ENCODE data around the gene DLGAP4. TPM values are rescaled to one million over a fixed set of nuclear protein-coding genes. Genes with fewer than 3 reads are reported as not detected.

DLGAP4 gene
- total and polyA plus RNA-seq, 2 of the 13 experiments (the other 11 are each of a cell fraction or from before 2014, with no cell fraction given) = 15.2 to 26.7 TPM

DNA sequence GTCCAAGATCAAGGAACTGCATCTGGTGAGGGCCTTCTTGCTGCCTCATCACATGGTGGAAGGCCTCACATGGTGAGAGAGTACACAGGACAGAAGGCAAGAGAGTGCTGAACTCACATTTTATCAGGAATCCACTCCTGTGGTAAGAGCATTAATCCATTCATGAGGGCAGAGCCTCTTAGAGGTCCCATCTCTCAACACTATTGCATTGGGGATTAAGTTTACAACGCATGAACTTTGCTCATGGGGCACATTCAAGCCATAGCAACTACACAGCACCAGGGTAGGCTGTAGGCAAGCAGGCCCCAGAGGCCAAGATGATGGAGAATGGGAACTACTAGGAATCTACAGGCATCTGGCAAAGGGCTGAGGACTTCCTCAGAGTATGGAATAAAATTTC, 257.2 kb downstream of the DLGAP4 start:
- no peaks in the 10 kb centered on the region for H4K20me1 ChIP-seq (ENCODE audit: insufficient read depth, low read length)
- ChIA-PET CTCF (ENCODE audit: low intra/inter-chr PET ratio, low total read pairs) (no interaction called here), POLR2A (no interaction called here)
- H2AFZ ChIP-seq (ENCODE audit: low read length) = no peak overlapping the region
- no peak overlapping the region for H3K9ac ChIP-seq (ENCODE audit: insufficient read depth, low read depth, low read length)
- no peak overlapping the region for H3K4me3 ChIP-seq (replicated peaks in 1 of 3; ENCODE audit: insufficient read depth in 1 of 3, low read depth in 2 of 3, low read length in 3 of 3)
- FAIRE-seq (no peak), DNase-seq (ENCODE audit: low spot score) (no peak), ATAC-seq (peak; percentile 81)
- H3K27me3 ChIP-seq (ENCODE audit: control insufficient read depth in 1 of 2, insufficient read depth in 2 of 2, low read length in 2 of 2) = no peaks in the 10 kb centered on the region
- no TSS peak for BruUV-seq (replicated peaks)
- peaks cover 14% of the 10 kb centered on the region for H3K4me1 ChIP-seq (ENCODE audit: insufficient read depth, low read length)
- 33% methylated on average over 1 of the region's 1 CpG for WGBS (ENCODE audit: low lambda C conversion rate)
- intact Hi-C loops (cut with micrococcal nuclease; ENCODE audit: unreplicated experiment) = no loop called here
- H3K4me2 ChIP-seq (ENCODE audit: low read depth, low read length) = no peak overlapping the region
- H3K36me3 ChIP-seq (replicated peaks in 1 of 2; ENCODE audit: control insufficient read depth in 1 of 2, insufficient read depth in 2 of 2, low read length in 2 of 2) = peaks cover 0 to 1% of the 10 kb centered on the region in 2 experiments; a peak in 1 of 5 replicates
- no peaks in the 10 kb centered on the region for H3K79me2 ChIP-seq (ENCODE audit: insufficient read depth, low read length)
- H3K9me3 ChIP-seq (ENCODE audit: low read length) = no peaks in the 10 kb centered on the region; the same call in 1 of the 2 replicates
- no peak overlapping the region for H3K27ac ChIP-seq (ENCODE audit: extremely low read length, insufficient read depth, low read length)
- in situ Hi-C loops (cut with HindIII; ENCODE audit: extremely low pct_ligation_motif_present, low pct_unique_long_range_greater_than_20kb) = no loop called here
- TF ChIP-seq TBX3 (IDR thresholded peaks at IDR 0.05; ENCODE audit: borderline replicate concordance) (no peak), NFYC (CRISPR knock-in tag; IDR thresholded peaks at IDR 0.05) (no peak), AGO2 (optimal IDR thresholded peaks at IDR 0.05; ENCODE audit: low read depth, low read length) (no peak), ZNF589 (CRISPR knock-in tag; conservative IDR thresholded peaks at IDR 0.05) (no peak), TCF7L2 (IDR thresholded peaks at IDR 0.05; ENCODE audit: low read depth, low read length) (no peak), ZNF343 (CRISPR knock-in tag; IDR thresholded peaks at IDR 0.05) (0 out of 2 replicates have a peak, but pooled peaks have one; percentile 38), ZNF446 (CRISPR knock-in tag; IDR thresholded peaks at IDR 0.05) (no peak)
- TF ChIP-seq, protein P1, sequence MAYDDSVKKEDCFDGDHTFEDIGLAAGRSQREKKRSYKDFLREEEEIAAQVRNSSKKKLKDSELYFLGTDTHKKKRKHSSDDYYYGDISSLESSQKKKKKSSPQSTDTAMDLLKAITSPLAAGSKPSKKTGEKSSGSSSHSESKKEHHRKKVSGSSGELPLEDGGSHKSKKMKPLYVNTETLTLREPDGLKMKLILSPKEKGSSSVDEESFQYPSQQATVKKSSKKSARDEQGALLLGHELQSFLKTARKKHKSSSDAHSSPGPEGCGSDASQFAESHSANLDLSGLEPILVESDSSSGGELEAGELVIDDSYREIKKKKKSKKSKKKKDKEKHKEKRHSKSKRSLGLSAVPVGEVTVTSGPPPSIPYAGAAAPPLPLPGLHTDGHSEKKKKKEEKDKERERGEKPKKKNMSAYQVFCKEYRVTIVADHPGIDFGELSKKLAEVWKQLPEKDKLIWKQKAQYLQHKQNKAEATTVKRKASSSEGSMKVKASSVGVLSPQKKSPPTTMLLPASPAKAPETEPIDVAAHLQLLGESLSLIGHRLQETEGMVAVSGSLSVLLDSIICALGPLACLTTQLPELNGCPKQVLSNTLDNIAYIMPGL (CRISPR knock-in tag; IDR thresholded peaks at IDR 0.05; ENCODE audit: borderline replicate concordance in 1 of 2, low read depth in 1 of 2) = no peak
- TF ChIP-seq, protein P2, sequence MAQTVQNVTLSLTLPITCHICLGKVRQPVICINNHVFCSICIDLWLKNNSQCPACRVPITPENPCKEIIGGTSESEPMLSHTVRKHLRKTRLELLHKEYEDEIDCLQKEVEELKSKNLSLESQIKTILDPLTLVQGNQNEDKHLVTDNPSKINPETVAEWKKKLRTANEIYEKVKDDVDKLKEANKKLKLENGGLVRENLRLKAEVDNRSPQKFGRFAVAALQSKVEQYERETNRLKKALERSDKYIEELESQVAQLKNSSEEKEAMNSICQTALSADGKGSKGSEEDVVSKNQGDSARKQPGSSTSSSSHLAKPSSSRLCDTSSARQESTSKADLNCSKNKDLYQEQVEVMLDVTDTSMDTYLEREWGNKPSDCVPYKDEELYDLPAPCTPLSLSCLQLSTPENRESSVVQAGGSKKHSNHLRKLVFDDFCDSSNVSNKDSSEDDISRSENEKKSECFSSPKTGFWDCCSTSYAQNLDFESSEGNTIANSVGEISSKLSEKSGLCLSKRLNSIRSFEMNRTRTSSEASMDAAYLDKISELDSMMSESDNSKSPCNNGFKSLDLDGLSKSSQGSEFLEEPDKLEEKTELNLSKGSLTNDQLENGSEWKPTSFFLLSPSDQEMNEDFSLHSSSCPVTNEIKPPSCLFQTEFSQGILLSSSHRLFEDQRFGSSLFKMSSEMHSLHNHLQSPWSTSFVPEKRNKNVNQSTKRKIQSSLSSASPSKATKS (CRISPR knock-in tag; IDR thresholded peaks at IDR 0.05) = no peak
- TF ChIP-seq, protein P3, sequence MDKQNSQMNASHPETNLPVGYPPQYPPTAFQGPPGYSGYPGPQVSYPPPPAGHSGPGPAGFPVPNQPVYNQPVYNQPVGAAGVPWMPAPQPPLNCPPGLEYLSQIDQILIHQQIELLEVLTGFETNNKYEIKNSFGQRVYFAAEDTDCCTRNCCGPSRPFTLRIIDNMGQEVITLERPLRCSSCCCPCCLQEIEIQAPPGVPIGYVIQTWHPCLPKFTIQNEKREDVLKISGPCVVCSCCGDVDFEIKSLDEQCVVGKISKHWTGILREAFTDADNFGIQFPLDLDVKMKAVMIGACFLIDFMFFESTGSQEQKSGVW (CRISPR knock-in tag; IDR thresholded peaks at IDR 0.05; ENCODE audit: borderline replicate concordance) = no peak
- TF ChIP-seq, protein P4, sequence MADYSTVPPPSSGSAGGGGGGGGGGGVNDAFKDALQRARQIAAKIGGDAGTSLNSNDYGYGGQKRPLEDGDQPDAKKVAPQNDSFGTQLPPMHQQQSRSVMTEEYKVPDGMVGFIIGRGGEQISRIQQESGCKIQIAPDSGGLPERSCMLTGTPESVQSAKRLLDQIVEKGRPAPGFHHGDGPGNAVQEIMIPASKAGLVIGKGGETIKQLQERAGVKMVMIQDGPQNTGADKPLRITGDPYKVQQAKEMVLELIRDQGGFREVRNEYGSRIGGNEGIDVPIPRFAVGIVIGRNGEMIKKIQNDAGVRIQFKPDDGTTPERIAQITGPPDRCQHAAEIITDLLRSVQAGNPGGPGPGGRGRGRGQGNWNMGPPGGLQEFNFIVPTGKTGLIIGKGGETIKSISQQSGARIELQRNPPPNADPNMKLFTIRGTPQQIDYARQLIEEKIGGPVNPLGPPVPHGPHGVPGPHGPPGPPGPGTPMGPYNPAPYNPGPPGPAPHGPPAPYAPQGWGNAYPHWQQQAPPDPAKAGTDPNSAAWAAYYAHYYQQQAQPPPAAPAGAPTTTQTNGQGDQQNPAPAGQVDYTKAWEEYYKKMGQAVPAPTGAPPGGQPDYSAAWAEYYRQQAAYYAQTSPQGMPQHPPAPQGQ (CRISPR knock-in tag; IDR thresholded peaks at IDR 0.05; ENCODE audit: borderline replicate concordance) = no peak
- TF ChIP-seq, protein P5, sequence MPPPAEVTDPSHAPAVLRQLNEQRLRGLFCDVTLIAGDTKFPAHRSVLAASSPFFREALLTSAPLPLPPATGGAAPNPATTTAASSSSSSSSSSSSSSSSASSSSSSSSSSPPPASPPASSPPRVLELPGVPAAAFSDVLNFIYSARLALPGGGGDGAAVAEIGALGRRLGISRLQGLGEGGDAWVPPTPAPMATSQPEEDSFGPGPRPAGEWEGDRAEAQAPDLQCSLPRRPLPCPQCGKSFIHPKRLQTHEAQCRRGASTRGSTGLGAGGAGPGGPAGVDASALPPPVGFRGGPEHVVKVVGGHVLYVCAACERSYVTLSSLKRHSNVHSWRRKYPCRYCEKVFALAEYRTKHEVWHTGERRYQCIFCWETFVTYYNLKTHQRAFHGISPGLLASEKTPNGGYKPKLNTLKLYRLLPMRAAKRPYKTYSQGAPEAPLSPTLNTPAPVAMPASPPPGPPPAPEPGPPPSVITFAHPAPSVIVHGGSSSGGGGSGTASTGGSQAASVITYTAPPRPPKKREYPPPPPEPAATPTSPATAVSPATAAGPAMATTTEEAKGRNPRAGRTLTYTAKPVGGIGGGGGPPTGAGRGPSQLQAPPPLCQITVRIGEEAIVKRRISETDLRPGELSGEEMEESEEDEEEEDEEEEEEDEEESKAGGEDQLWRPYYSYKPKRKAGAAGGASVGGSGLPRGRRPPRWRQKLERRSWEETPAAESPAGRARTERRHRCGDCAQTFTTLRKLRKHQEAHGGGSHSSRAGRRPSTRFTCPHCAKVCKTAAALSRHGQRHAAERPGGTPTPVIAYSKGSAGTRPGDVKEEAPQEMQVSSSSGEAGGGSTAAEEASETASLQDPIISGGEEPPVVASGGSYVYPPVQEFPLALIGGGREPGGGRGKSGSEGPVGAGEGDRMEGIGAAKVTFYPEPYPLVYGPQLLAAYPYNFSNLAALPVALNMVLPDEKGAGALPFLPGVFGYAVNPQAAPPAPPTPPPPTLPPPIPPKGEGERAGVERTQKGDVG (CRISPR knock-in tag; IDR thresholded peaks at IDR 0.05; ENCODE audit: borderline replicate concordance) = no peak

Measured in HepG2 (cell line).